LHCN-M2 (cell line): ENCODE measurements around the gene AQP2. TPM values are rescaled to one million over a fixed set of nuclear protein-coding genes. Genes with fewer than 3 reads are reported as not detected.
"Not testable (repeated sequence)": the region's sequence is repeated elsewhere in the genome, so short reads cannot be mapped to it uniquely, and the experiment has no call there.

ENCODE experiments used
- DNase-seq: peaks from one replicate; pipeline ENCODE4 v3.0.0-alpha.2; 2012; ENCODE audit warnings: low read depth
- total RNA-seq: library from RNA; depleted of rRNA; stranded (reverse); fragments of >200 nt; gene quantifications from 2 replicates; pipeline ENCODE4 v1.2.3, GENCODE V29; 2014

The AQP2 gene
- total RNA-seq, 1 experiment from 2014 or later, result not detected

DNA sequence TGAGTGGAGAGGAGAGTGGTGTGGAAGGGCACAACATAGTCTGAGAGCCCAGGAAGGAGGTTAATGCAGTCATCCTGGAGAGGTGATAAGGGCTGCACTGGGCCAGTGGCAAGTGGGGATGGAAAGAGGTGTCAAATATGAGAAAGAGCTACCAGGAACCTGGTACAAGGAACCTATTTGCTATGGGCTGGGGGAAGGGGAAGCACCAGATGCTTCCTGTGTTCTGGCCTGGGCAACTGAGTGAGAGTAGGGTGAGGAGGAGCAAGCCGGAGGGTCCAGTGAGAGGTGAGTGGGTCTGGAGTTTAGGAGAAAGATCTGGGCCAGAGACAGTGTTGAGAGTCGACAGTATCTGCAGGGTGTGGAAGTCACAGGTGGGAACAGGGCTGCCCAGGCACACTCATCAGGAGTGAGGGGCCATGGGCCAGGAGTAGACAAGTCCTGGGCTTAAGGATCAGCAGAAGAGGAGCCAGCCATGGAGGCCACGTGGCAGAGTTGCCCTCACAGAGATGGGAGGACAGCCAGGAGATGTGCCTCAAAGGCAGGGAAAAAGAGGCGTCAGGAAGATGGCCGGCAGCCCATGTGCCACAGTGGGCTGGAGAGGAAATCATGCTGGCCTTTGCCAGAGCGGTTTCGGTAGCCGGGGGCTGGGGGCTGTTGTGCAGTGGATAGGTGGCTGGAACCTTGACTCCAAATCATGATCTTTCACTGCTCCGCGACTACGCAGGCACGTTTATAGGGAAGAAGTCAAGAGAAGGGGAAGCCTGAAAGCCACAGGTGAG is 19.3 kb downstream of the AQP2 start:
- no peak for DNase-seq

DNA sequence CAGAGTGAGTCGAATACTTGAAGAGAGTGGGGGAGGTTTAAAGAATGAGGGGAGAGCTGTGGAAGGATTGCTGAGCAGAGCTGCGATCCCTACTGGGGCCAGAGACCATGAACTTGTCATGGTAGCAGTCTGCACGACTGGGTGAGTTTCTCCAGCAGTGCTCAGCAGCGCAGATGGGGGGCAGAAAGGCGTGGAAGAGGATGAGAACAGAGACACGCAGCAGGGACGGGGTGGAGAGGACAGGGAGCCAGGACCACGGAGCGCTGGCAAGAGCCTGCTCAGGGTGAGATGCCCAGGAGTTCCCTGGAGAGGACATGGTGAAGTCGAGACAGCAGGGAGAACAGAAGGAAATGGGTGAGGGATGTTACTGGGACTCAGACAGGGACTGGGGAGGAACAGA is 20.1 kb downstream of the AQP2 start:
- no peak for DNase-seq

DNA sequence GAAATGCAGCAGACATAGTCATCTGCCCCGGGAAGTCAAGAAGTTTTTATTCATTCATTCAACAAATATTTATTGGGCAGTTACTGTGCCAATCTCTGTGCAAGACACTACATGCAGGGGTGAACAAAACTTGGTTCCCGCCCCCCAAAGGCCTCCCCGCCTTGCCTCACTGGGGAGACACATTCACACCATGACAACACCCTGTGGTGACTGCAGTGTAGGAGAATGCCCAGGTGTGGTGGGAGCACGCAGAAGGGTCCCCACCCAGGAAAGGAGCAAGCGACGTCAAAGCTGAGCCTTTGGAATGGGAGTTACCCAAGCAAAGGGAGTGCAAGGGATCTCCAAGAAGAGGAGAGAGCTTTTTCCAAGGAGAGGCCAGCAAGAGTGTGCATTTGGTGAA is 20.6 kb downstream of the AQP2 start:
- DNase-seq, result no peak

DNA sequence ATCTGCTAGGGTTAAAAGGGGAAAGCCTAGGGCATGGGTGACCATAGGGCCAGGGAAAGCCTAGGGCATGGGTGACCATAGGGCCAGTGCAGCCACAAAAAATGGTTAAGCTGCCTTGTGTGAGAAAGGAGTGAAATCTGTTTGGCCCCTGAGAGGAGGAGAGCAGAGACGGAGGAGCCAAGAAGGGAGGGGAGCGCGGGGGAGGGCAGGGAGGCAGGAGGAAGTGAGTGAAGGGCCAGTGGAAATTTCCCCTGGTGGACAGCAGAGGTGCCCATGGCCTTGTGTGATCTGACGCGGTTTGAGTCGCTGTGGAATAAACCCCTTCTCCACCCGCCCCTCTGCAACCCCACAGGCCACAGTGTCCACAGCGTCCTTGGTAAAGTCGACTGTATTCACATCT is 21.6 kb downstream of the AQP2 start:
- no peak for DNase-seq

DNA sequence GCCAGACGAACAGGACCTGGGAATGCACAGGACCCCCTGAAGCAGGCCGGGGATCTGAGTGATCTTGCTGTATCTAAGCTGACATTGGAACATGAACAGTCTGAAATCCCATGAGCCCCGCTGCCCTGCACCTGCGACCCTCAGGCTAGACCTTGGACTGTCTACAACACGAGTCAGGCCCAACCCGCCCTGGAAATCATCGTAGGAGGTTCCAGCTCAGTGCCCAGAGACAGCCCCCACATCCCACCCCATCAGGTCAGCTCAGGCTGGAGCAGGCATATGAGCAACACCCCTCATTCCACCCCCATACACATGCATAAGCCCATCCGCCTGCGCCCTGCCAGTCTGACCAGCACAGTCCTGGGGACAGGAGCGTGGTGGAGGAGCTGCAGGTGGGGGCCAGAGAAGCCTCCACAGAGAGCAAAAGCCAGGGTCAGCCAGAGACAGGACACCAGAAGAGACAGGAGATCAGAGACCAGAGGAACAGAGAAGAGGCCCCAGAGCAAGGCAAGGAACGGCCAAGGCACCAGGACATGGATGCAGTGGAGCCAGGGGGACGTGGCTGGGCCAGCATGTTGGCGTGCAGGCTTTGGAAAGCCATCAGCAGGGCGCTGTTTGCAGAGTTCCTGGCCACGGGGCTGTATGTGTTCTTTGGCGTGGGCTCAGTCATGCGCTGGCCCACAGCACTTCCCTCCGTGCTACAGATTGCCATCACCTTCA is 22.3 kb downstream of the AQP2 start, which contains the start of gene AQP6:
Gene AQP6 (plus strand): TSS at position 307 of the 720 bp plus-strand sequence. CDS start 227 bp downstream, at position 534.
- no peak for DNase-seq

DNA sequence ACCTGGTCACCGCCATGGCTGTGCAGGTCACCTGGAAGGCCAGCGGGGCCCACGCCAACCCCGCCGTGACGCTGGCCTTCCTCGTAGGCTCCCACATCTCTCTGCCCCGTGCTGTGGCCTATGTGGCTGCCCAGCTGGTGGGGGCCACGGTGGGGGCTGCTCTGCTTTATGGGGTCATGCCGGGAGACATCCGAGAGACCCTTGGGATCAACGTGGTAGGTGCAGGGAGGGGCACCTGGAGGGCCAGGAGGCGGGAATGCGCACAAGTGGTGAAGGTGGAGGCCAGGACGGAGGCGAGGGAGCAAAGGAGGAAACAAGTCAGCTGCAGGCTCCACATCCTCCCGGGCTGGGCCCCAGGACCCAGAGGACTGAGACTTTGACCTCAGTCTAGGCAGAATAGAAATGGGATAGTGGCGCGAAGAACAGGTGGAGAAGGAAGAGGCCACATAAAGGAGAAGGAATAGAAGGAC is 22.9 kb downstream of the AQP2 start:
- no peak for DNase-seq

DNA sequence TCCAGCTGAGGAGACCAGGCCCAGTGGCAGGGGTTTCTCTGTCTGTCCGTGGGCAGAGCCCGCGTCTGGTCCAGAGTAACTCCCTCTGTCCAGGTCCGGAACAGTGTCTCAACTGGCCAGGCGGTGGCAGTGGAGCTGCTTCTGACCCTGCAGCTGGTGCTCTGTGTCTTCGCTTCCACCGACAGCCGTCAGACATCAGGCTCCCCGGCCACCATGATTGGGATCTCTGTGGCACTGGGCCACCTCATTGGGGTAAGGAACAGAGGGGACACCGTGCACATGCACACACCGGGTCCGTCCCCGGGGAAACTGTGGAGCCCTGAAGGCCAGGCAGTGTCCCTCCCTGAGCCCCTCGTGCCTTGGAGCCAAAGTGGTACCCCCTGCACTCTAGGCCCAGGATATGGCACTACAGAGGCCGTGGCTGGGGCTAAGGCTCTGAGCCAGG is 23.7 kb downstream of the AQP2 start:
- peak; percentile 59 for DNase-seq

DNA sequence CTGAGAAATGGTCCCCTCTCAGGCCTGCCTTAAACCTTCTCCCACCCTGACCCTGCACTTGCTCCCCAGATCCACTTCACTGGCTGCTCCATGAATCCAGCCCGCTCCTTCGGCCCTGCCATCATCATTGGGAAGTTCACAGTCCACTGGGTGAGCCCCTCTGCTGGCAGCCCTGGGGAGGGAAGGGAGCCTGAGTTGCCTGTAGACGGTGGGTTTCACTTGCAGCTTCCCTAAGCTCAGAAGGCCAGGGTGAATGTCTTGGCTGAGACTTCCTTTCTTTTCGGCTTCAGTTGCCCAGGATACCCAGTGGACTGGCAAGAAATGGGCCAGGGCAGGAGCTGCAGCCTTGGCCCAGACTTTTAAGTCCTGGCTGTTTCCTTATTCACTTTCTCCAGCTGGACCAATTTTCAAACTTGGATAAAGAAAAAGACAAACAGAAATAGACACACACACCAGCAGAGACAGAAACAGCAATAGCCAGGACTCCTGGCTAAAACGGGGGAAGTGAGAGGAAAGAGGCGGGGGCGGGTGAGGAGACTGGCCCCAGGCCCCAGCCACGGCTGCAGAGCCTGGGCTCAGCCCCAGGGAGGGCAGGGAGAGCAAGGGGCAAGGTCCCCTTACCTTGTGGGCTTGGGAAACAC is 24.3 kb downstream of the AQP2 start:
- DNase-seq, result no peak

DNA sequence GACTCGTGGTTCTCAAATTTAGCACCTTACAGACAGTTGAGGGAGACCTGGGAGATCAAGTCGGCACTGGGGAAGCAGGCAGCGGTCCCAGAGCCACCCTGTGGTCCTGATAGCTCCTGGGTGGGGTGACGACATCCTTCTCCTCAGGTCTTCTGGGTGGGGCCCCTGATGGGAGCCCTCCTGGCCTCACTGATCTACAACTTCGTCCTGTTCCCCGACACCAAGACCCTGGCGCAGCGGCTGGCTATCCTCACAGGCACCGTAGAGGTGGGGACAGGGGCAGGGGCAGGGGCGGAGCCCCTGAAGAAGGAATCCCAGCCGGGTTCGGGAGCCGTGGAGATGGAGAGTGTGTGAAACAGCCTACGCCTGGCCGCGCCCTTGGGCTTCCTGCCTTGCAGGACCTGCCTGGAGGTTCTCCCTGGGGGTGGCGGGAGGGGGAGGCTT is 24.8 kb downstream of the AQP2 start:
- no peak for DNase-seq

DNA sequence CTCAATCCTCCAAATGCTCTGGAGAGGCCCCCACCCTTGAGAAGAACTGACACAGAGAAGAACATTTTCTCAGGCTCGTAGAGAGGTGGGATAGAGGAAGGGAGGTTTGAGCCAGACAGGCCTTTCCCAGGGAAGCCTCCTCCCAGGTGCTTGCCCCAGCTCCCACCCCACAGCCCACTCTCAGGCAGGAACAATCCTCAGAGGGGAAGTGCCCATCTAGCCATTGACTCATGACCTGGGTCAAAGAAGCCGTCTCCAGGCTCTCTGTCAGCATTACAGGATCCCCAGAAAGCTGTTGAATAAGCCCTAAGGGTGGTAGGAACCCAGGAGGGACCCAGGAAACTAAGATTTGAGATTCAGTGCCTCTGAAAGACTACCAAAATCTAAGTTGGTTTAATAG is 26.0 kb downstream of the AQP2 start:
- no peak for DNase-seq

DNA sequence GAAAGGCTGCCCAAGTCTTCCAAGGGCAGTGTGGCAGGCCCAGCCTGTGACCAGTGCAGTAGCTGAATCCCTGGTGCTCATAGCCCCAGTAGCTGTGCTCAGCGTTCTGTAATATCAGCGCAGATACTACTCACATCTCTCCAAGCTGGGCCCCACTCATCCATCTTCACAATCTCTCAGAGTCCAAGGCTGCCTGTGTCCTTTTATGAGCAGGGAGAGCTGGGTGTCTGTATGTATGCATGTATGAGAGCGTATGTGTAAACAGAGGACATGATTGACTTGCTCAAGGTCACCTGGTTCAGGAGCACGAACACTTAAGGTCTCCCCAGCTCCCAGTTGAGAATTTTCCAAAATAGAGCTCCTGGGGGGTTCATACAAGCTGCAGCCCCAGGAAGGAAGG is 27.6 kb downstream of the AQP2 start:
- DNase-seq, result no peak

DNA sequence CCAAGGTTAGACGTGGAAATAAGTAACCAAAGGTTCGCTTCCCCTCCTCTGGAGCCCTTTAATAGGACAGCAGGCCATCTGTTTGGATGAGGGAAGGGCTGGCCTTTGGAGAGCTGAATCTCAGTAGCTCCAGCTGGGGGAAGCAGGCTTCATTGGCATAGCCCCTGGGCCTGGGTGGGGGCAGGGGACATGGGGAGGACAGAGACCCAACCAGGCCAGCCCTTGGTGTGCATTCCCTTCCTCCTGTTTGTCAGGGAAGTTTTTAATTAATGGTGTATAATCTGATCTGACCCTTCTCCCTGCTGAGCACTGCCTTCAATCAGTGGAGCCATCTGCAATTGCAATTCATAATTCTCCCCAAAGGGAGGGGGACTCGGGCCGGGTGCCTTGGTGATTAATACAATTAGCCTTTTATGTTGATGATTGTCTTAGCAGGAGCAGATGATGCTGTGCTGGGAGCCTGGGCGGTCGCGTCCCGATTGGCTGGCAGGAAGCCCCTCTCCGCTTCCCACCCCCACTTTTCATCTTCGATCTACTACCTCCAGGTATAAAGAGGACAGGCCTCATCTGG is 28.6 kb downstream of the AQP2 start:
- no peak for DNase-seq

DNA sequence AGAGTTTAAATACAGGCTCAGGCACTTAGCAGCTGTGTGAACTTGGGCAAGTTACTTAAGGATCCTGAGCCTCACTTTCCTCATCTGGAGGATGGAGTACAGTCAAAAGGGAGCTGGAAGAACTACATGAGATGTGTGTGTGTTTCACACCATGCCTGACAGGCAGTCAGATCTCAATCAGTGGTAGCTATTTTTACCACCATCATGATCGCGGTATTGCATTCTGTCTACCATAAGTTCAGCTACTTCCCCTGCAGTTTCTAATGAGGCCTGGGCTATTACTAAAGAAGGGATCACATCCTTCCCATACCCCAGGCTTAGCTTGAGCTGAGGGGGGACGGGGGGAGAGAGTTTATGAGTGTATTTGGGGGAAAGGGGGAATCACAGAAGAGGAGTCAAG is 29.3 kb downstream of the AQP2 start:
- no peak for DNase-seq

DNA sequence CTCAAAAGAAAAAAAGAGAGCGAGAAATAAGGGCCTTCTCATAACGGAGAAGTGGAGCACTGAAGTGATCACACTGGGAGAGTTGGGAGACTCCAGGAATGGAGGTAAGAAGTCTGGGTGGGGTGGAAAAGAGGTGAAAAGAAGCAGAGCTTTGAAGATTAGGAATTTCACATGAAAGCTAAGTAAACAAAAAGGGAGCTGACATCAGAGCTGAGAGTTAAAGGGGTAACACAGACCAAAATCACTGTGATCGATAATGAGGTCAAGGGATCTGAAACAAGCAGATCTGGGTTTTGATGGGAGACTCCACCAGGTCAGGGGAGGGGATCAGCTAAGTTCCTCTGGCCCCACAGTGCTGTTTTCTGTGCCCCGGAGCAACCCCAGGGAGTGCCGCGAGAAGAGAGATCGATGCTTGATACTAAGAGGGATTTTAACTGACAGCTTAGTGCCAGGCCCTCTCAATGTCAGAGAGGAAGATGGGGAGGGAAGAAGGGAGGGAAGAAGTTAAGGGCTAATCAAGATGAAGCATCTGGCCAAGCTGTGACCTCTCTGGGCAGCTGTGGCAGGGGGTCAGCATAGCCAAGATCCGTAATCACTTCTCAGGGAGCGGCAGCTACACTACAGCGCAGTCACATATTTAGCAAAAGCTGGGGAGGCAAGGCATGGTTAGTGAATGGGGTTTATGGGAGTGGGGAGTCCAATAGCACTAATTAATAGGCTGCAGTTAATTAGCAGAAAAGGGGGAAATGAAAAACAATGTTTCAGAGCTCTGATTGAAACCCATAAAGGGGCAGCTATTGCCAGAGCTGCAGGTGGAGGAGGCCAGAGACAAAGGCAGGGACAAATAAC is 30.2 kb downstream of the AQP2 start:
- no peak for DNase-seq

DNA sequence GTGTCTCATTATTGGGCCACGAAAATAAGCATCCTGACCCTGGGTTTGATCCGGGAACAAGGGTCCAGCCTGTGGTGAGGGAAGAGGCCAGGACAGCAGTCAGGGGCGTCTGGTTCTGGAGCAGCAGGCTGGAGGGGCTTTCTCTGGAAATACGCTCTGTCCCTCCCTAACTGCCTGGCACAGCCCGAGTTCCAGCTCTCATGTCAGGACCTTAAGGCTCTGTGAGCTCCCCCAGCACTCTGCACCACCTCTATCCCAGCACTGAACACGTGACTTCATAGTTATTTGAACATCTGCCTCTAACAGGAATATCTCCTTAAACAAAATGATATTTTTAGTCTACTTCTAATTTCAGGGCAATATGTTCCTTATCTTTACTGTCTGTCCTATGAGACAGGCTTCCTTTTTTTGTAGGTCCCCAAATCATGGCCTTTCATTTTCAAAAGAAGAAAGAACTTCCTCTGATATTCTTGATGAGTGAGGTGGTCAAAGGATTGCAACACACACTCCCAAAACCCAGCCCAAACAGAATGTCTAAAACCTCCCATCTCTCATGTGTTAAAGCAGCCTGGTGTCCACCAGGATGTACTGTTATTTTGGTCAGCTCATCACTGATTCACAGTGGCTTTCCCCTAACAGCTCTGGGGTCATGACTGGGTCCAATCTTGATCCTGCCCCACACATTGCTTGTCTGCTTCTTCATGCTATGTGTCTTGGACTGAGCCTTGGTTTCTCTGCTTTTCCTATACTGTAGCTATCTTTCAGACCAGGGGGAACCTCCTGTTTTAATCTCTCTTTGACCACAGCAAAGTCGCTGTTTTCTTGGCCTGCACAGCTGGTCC is 31.9 kb downstream of the AQP2 start:
- DNase-seq, result peak; percentile 38

DNA sequence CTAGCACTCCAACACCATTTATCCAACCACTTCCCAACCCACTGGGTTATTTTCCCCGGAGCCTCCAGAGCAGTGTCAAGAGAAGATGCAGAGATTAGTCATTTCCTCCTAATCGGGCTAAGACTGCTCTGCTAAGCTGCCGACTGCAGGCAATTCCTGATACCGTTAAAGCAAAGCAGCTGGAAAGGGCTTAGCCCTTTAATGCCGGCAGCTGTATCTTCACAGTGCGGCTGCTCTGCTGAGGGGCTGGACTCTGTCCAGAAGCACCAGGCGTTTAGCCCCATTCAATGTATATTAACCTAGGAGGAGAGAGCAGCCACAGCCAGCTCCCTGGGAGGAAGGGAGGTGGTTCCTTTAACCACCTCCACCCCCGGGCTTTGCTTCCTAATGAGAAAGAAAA is 33.4 kb downstream of the AQP2 start:
- DNase-seq, result peak; percentile 89

DNA sequence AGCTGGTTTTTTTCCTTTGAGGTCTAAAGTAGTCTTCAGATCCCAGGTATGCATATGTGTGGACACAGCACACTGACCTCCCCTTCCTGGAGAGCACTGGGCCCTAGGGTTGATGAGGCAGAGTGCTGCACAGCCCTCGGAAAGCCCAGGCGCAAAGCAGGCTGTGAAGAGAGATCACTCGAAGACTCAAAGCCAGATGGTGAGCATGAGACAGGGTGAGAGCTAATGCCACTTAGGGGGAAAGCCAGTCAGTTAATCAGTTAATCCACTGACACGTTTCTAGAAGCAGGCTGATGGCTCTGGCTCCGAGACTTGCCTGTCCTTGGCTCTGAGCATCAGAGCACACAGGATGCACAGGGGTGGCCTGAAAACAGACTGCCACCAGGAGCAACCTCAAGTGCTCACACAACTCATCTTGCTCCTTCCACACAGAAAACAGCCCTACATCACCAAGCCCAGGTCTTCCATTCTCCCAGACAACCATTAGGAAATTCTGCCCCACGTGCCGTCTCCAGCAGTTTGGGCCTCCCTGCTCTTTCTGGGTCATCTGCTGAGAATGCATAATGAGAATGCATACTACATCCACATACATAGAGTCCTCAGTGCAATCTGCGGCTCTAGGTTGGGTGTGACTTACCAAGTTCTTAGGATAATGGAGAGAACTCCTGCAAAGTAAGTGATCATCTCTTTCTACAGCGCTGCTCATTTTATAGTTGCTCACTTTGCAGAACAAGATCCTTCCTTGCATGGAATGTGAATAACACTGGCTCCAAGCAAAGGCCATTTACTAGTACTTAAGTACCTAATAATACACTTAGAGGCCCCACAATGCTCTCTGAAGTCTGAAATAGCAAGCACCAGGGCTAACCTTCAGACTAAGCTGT is 34.2 kb downstream of the AQP2 start:
- no peak for DNase-seq

DNA sequence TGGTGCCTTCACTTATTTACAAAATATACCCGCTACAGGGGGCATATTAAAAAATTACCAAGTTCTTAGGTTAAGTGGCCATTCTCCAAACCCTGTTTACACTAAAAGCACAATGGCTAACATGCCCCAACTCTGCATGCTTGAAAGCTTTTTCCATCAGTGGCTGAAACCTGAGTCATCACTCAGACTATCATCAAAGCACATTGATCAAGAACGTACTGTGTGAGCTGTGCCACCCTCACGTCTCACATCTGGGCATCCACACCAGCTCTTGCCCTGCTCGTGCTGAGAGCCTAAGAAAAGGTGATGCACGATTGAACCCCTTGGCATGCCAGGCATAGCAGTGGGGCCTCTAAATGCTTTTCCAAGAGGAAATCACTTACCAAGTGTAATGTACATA is 35.4 kb downstream of the AQP2 start:
- DNase-seq, result no peak

DNA sequence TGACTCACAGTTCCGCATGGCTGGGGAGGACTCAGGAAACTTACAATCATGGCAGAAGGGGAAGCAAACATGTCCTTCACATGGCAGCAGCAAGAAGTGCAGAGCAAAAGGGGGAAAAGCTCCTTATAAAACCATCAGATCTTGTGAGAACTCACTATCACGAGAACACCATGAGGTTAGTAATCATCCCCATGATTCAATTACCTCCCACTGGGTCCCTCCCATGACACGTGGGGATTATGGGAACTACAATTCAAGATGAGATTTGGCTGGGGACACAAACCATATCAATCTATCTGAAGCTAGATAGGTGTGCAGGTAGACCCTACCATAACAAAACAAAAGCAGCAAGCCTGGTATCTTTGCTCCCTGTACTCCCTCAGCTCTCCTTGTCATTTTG is 35.9 kb downstream of the AQP2 start:
- DNase-seq, result not testable (repeated sequence)
